HG02642 (cell line): ENCODE data around the gene MAML3.

Experiments used
- ATAC-seq: cut with Tn5 transposase; IDR thresholded peaks from one replicate; pipeline ENCODE4 v1.9.1; 2021; ENCODE audit warnings: mild to moderate bottlenecking; ENCODE audit not compliant: unreplicated experiment, poor library complexity

MAML3 gene

GRCh38 chr4:140131675-140132229 lies 22.2 kb downstream of the MAML3 start:
- no peak for ATAC-seq

DNA sequence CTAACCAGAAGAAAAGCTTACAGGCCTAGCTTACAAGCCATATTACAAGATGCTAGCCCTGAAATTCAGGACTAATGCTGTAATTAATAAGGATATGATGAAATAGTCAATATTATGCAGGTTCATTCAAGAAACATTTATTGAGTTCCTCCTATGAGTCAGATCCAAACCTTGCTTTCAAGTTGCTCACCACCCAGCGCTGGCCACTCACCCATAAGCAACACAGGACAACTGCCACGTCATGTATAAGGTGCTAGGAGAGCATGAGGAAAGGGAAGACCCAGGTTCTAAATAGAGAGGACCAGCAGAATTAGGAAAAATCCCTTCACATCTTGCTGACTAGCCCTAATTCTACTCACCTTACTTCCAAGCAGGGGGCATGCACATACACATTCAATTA lies 23.3 kb downstream of the MAML3 start:
- no peak for ATAC-seq

GRCh38 chr4:140127422-140127821 lies 26.6 kb downstream of the MAML3 start:
- no peak for ATAC-seq

DNA sequence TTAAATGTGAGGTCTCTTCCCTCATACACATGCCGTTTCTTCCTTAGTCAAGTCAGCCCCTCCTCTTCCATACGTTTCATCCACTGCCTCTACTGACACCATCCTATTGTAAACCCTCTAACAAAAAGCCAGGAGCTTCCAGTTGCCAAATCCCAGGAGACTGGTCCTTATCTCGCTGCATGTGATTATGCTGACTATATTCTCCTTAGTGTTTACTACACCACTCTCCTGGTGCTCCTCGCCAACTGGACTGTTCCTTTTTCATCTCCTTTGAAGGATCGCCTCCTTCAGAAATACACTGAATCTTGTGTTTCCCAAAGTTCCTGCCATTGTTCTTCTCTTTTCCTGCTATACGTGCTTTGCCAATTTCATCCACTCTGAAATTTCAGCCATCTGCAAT lies 27.7 kb downstream of the MAML3 start:
- no peak for ATAC-seq

- no peak for ATAC-seq
Observed at GRCh38 chr4:140125374-140125773, 28.6 kb downstream of the MAML3 start.

- ATAC-seq: no peak
Observed at GRCh38 chr4:140123666-140124377, 30.2 kb downstream of the MAML3 start.

- no peak for ATAC-seq
Observed at GRCh38 chr4:140122891-140123290, 31.1 kb downstream of the MAML3 start.

GRCh38 chr4:140121646-140122045 lies 32.3 kb downstream of the MAML3 start:
- ATAC-seq: no peak

GRCh38 chr4:140118931-140119640 lies 34.9 kb downstream of the MAML3 start:
- no peak for ATAC-seq

DNA sequence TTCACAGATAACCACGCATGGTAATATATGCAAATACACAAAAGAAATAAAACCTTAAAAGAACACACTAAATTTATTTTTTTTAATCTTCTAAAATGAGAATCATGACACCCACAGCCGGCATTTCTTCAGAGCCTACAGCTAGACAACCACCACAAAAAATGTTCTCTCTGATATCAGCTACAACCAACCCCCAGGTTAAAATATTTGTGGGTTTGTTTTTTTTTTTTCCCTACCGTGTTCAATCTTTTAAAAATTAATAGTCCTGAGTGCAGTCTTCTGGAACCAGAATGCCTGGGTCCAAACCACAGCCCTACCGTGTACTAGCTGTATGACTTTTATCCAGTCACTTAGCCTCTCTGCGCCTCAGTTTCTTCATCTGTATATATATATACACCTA lies 36.0 kb downstream of the MAML3 start:
- ATAC-seq: no peak

GRCh38 chr4:140116442-140117104 lies 37.4 kb downstream of the MAML3 start:
- no peak for ATAC-seq

- ATAC-seq: no peak
Observed at GRCh38 chr4:140115140-140115539, 38.8 kb downstream of the MAML3 start.

DNA sequence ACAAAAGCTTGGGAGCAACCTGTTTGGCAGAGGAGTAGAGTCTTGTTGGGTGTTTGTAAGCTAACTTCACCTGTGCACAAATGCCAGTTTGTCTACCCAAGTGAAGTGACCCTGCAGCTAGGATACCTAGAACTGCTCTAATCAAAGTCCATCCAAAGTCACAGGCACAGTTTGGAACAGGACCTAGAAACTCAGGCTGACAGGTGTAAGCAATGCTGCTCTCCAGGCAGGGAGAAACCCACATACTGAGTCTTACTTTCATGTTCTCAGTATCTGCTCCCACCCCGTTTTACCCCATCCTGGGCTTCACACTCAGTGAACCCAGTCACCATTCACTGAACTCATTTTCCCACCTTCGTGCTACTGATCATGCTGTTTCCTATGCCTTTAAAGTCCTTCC lies 40.3 kb downstream of the MAML3 start:
- no peak for ATAC-seq

DNA sequence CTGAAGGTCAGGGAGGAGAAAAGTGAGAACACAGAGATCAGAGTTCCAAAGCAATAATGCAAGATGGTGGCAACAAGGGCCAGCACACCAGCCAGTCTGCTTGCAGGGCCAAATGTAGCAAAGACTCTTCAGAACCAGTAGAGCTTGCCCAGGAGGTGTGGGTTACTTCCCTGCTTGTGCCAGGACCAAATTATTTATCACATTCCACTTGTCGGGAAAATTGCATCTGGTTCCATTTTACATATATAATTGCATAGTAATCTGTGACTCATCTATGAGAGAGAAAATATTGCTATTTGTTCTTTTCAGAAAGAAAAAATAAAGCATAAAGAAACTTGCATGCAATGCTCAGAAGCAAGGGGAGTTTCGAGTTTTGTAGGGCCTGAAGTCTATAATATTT lies 41.4 kb downstream of the MAML3 start:
- ATAC-seq: no peak

GRCh38 chr4:140111256-140111655 lies 42.7 kb downstream of the MAML3 start:
- no peak for ATAC-seq

DNA sequence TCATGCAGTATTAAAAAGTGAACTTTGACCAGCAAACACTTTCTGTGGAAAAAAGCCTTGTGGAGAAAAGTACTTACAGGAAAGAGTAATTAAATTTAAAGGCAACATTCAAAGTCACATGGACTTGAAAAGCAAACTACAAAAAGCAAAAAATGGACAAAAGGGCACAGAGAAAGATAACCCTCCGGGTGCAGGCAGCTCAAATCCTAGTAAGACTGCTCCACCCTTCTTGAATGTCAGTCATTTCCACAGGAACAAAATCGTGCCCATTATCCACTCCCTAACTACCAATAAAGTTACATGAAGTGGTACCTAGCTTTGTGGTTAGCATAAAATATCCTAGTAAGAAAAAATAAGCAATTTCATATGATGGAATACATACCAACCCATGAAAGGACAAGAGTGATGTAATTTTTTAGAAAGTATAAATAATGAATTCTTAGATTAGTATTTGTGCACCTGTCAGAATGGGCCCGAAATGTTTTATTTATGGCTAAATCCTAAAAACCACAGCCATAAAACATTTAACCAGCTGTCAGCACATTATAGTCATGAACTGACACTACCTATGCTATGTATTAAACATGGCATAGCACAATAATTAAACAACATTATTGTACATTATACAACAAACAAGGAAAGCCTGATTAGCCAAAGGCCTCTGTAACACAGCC lies 43.3 kb downstream of the MAML3 start:
- ATAC-seq: no peak

DNA sequence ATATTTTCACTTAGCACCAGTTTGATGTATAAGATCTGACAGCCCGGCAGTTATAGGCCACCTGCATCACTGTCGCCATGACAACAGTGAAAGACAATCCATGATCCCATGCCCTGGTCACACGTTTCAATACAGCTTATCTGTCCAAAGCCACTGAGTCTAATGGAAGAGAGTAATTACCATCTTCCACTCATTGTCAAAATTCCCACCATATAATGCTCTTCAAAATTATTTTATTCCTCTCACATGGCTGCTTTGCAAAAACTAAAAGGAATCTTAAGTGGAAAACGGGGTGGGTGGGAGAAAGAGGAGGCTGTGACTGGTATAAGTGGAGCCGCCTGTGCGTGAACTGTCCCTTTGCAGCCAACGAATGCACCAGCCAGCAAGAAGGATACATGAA lies 44.2 kb downstream of the MAML3 start:
- no peak for ATAC-seq

DNA sequence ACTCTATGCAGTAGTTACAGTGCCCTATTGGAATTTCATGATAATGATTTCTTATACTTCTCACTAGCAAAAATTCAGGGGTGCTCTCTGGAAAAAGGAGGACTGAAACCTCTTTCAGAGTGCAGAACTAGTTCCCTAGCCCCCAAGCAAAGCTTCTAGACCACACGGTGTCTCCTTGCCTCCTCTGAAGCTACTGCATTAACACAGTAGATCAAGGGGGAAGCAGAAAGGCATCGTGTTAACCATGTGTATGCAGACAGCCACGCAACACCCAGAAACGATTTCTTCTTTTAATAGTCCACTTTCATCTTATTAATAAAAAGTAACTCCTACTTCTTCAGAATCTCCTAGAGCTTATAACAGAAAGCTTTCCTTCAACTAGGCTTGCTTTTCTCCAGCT lies 44.7 kb downstream of the MAML3 start:
- ATAC-seq: no peak

DNA sequence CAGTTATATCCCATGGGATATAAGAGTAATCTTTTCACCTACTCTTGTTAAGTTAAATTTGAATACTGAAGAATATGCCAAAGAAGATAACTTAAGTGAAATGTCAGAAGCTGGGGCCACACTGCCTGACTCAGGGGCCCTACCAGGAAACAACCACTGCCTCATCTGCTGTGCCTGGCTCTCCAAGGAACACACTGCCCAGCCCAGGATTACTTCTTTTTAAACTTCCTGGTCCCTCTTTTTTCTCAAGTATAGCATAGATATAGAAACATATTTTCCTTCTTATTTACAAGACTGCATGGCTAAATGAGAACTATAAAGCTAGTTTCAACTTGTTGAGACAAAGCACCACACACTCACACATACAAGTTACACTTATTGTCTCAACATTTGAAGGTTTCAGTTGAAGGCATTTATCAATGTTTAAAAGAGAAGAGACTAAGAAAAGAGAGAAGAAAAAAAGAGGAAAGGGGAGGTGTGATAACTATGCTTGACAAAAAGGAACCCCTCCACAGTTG lies 45.2 kb downstream of the MAML3 start:
- ATAC-seq: no peak

GRCh38 chr4:140108243-140108642 lies 45.7 kb downstream of the MAML3 start:
- ATAC-seq: no peak
